PFSK-1 (cell line): Measurements from ENCODE around the gene ANKRD61.

Experiments used
- FOXP2 ChIP-seq: optimal IDR thresholded peaks from 2 replicates; pipeline ENCODE3; 2011; ENCODE audit warnings: borderline replicate concordance, control low read depth, inconsistent platforms; ENCODE audit not compliant: insufficient read depth; ENCODE audit errors: extremely low read length, extremely low read depth
- POLR2AphosphoS5 ChIP-seq: IDR thresholded peaks from 2 replicates; pipeline ENCODE4 v1.6.1; 2012; ENCODE audit warnings: low read depth, mild to moderate bottlenecking, control low read depth, low read length, moderate library complexity
- SIN3A ChIP-seq: IDR thresholded peaks from 2 replicates; pipeline ENCODE4 v1.6.1; 2012; ENCODE audit warnings: mild to moderate bottlenecking, low read length, moderate library complexity, borderline replicate concordance; ENCODE audit not compliant: insufficient read depth
- TAF1 ChIP-seq: IDR thresholded peaks from 2 replicates; pipeline ENCODE4 v1.6.1; 2012; ENCODE audit warnings: low read length, control low read depth, borderline replicate concordance; ENCODE audit not compliant: insufficient read depth
- TF ChIP-seq, protein P1 (sequence below), 2 experiments: IDR thresholded peaks; 2 replicates each; pipeline versions ENCODE4 v1.6.1 to v1.8.0; 2011 to 2012; ENCODE audit warnings: low read depth in 2 of 2, low read length in 2 of 2, control low read depth in 1 of 2, inconsistent platforms in 1 of 2, mild to moderate bottlenecking in 1 of 2, moderate library complexity in 1 of 2; ENCODE audit not compliant: insufficient read depth in 1 of 2

ANKRD61 gene

GRCh38 chr7:6057316-6058129 is 26.3 kb downstream of the ANKRD61 start:
- TF ChIP-seq TAF1 (no peak), POLR2AphosphoS5 (no peak), SIN3A (no peak), FOXP2 (no peak)
- TF ChIP-seq, protein P1, sequence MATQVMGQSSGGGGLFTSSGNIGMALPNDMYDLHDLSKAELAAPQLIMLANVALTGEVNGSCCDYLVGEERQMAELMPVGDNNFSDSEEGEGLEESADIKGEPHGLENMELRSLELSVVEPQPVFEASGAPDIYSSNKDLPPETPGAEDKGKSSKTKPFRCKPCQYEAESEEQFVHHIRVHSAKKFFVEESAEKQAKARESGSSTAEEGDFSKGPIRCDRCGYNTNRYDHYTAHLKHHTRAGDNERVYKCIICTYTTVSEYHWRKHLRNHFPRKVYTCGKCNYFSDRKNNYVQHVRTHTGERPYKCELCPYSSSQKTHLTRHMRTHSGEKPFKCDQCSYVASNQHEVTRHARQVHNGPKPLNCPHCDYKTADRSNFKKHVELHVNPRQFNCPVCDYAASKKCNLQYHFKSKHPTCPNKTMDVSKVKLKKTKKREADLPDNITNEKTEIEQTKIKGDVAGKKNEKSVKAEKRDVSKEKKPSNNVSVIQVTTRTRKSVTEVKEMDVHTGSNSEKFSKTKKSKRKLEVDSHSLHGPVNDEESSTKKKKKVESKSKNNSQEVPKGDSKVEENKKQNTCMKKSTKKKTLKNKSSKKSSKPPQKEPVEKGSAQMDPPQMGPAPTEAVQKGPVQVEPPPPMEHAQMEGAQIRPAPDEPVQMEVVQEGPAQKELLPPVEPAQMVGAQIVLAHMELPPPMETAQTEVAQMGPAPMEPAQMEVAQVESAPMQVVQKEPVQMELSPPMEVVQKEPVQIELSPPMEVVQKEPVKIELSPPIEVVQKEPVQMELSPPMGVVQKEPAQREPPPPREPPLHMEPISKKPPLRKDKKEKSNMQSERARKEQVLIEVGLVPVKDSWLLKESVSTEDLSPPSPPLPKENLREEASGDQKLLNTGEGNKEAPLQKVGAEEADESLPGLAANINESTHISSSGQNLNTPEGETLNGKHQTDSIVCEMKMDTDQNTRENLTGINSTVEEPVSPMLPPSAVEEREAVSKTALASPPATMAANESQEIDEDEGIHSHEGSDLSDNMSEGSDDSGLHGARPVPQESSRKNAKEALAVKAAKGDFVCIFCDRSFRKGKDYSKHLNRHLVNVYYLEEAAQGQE (IDR thresholded peaks at IDR 0.05; ENCODE audit: insufficient read depth in 1 of 2, low read depth in 2 of 2, low read length in 2 of 2) = no peak

- TF ChIP-seq FOXP2 (no peak), SIN3A (no peak), POLR2AphosphoS5 (no peak), TAF1 (no peak)
- TF ChIP-seq, protein P1 (IDR thresholded peaks at IDR 0.05; ENCODE audit: insufficient read depth in 1 of 2, low read depth in 2 of 2, low read length in 2 of 2) = no peak
These were observed 40.2 kb downstream of the ANKRD61 start for GRCh38 chr7:6071406-6071805.

- TF ChIP-seq TAF1 (no peak), POLR2AphosphoS5 (no peak), SIN3A (no peak), FOXP2 (no peak)
- TF ChIP-seq, protein P1 (IDR thresholded peaks at IDR 0.05; ENCODE audit: insufficient read depth in 1 of 2, low read depth in 2 of 2, low read length in 2 of 2) = no peak
These were observed 43.6 kb downstream of the ANKRD61 start for GRCh38 chr7:6074612-6075380.

DNA sequence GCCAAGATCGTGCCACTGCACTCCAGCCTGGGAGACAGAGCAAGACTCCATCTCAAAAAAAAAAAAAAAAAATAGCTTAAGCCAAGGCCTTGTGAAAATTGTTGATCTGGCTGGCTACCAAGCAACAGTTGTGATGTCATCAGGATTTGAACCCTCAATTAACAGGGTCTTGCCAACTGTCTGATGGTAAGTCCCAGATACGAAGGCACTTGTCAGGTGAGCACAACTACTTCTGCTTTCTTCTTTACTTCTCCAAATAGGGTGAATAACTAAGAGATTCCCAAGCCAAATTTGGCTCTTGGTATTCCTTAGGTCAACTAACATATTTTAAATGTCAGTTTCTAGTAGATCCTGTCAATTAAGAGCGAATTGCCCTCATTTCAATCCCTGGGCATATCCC is 47.4 kb downstream of the ANKRD61 start:
- TF ChIP-seq SIN3A (no peak), TAF1 (no peak), POLR2AphosphoS5 (no peak)
- TF ChIP-seq, protein P1 (IDR thresholded peaks at IDR 0.05; ENCODE audit: insufficient read depth in 1 of 2, low read depth in 2 of 2, low read length in 2 of 2) = no peak
